CD1c-positive myeloid dendritic cell (primary cell): ENCODE data around the gene GALNTL6.
"Not testable (repeated sequence)": the region's sequence is repeated elsewhere in the genome, so short reads cannot be mapped to it uniquely, and the experiment has no call there.

Experiments used
- DNase-seq: peaks from one replicate; pipeline ENCODE4 v3.0.0-alpha.2; 2016; ENCODE audit errors: extremely low spot score

Gene GALNTL6

DNA sequence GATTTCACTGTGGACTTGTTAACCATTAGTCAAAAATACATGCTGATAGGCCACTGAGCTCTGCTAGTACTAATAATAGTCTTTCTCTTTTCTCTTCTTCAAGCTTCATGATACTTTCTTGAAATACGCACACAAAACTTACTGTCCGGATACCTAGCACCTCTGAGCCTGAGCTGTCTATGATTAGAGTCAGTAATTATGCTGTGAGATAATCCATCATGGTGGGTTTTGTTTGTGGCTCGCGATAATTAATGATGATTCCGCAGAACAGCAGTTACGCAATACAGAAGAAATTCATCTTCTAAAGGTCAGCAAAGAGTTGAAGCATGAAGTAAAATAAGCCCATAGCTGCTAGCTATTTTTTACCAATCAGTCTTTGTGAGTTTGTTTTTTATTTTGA, 843.9 kb downstream of the GALNTL6 start:
- no peak for DNase-seq

DNA sequence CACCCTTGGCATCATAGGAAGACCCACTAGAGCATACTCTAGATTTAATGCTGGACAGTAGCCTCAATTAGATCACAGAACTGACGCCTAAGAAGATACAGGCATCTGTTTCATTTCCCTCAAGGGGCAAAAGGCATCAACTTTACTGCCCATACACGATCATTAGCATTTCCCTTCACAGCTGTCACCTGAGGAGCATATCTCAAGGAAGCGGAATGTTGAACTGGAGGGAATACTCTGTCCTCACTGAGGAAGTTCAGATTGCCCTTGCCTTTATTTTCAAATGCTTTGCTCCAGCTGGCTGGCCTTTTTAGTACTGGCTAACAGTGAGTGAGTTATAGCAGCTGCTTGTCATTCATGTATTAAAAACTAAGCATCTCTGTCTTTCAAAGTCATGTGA, 847.0 kb downstream of the GALNTL6 start:
- no peak for DNase-seq

DNA sequence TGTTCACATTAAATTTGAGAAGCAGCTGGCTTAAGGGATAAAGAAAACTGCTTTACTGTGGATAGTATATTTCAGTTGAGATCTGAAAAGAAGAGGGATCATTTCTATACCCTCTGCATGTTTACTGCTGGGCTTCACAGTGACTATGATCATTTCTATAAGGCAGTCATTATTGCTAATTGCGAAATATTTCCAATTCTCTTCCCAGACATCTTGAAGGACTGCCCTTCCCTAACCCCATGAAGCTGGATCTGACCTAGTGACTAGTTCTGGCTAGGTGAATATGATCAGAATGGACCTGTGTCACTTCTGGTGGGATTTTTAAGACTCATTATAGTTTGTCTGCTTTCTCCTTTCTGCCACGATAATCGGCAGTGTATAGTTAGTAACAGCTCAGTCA, 848.9 kb downstream of the GALNTL6 start:
- DNase-seq, result no peak

DNA sequence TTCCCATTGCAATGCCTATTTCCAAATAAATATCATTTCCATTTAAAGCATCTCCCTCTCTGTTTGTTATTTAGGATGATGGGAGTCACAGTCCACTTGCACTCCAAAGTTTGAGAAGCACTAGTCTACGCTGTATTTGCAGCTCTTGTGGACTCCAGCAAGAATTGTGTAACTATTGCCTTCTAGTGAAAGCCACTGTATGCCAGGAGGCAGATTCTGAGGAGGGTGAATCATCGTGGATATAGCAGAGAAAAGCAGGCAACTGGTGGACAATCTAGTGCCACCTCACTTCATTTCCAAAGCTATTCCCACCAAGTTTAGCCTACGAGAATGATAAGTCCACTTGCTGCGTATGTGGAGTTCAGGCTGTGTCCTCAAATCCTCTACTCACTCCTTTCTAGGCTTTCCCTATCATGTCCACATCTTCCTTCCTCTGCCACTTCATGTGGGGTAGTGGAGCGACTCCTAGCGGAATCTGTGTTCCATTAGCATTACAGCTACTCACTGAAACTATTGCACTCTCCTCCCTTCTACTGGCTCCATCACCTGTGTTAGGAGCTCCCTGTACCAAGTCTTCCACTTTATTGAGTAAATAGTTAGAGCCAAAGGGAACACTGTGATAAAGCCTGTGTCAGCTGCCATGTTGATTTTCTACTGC, 853.6 kb downstream of the GALNTL6 start:
- no peak for DNase-seq

DNA sequence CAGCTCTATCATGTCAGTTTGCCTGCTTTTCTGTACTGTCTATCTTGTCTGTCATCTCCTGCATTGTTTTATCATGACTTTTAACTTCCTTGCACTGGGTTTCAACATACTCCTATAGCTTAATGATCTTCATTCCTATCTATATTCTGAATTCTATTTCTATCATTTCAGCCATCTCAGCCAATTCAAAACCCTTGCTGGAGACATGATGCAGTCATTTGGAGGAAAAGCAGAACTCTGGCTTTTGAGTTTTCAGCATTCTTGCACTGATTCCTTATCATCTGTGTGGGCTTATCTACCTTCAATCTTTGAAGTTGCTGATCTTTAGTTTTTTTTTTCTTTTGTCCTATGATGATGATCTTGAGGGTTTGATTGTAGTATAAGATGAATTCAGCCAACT, 861.6 kb downstream of the GALNTL6 start:
- DNase-seq, result no peak

DNA sequence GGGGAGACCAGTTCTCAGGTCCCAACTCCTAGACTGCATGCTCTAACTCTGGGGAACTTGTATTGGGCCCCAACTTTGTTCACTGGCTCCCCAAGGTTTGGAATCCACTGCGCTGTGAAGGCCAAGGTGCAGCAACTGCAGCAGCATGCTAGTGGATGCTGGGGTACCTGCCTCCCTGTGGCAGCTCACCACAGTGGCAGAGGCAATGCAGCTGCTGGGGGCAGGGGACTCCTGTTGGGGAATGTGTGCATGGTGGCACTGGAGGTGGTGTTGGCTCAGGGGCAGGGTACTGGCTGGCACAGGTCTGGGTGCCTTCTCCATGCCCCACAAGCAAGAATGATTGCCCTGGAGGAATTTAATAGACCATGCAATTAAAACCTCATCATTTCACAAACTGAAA, 862.0 kb downstream of the GALNTL6 start:
- DNase-seq, result no peak

DNA sequence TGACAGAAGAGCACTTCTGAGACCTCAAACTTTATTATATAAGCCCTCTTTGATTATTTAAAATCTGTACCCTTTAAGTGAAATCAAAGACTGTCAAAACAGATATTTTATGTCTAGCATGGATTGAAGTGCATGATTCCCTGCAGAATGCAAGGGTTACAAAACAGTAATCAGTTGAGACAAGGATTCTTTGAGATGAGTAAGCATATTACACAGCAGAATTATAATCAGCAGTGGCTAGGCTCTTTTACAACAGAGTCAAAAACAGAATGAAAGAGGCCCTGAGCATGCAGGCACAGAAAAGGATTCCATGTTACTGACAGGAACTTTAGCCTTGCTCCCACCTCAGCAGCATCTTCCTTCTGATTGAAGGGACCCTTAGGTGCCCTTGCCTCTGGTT, 867.5 kb downstream of the GALNTL6 start:
- no peak for DNase-seq

DNA sequence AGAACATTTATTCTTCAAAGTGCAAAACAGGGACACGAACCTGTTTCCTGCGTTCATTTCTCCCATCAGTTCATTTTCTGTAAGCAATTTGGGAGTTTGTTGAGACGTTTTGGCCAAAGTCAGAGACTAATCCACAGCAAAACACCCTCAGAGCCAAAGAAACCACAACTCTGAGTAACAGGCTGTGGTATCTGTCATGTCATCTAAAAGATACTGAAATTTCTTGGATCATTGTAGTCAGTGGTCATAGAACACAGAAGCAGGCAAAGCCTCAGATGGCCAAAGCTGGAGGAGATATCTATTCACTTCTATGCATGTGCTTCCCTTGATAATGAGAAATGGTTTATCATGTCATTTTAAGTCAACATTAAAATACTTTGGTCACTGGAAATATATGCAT, 869.8 kb downstream of the GALNTL6 start:
- DNase-seq, result no peak

DNA sequence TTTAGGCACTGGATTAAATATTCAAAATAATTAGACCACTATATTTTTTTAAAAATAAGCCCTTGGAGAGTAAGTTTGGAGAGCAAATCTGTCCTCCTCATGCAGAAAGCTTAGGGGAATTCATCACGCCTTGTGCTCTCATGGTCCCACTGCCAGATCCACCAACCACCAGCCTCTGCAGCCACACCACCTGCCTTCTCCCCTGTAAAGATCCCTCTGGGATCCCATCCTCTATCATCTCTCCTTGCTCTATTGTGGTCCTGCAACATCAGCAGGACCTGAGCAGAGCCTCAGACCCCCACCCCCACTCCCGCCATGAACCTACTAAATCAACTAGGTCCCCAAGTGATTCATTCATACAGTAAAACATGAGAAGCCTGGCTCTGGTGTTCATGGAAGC, 872.8 kb downstream of the GALNTL6 start:
- no peak for DNase-seq

DNA sequence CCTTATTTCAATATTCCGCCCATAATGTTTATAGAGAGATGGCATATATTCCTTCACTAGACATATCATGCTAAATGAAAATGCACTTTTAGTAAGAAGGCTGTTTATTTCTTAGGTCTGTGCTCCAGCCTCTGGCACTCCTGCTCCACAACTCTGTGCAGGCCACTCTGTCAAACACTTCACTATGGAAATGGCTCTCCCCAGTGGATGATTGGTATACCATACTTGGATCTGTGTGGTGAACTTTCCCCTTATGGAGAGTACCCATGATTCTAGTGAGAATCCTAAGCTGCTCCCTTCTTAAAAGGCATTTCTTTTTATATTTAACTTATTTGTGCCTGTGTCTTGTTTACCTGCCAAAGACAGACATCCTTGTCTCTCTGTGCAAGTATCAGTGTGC, 875.3 kb downstream of the GALNTL6 start:
- no peak for DNase-seq

DNA sequence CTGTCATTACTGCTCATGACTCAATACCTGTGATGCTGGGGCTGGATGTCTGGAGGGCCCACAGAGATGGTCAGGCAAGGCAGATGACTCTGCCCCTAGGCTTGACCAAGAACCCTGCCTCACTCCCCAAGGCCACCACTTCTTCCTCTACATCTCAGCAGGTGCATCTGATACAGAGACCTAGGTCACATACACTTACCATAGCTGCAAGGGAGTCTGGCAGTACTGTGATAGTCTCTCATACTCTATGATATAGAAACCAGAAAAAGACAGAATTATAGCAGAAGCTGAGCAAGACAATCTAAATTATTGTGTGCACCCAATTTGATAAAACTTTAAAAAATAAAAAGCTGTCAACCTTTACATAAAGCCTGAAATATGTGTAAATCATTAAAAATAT, 878.3 kb downstream of the GALNTL6 start:
- DNase-seq, result no peak

DNA sequence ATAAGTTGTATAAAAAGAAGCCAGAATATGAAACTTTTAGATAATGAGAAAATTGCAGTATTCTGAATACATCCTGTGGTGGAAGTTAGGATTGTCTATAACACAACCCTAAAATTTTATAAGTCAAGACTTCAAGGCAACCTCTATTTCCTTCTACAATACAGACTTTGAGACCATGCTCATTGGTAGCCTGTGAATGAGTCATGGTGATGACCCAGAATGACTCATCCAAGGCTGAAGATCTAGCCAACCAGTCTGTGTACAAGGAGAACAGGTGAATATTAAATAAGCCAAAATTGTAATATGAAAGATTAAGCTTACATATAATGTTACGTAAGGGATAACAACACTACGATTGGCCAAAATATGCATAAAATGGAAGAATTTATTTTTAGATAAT, 879.5 kb downstream of the GALNTL6 start:
- DNase-seq, result no peak

DNA sequence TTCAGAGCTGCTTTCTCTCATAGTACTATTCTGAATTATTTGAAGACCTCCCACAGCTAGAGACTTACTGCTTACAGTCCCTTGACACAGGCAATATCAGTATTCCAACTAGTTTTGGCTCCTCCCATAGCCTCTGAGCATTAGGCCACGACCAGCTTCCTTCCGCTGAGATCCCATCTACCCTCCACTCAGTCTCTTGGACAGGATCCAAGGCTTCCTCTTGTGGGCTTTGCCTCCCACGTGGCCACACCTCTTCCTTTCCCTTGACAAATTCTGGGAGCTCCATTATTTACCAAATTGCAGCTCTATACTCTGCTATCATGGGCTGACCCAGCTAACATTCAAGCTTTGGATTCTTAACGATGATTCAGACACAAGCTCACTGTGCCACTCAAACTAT, 885.1 kb downstream of the GALNTL6 start:
- no peak for DNase-seq

DNA sequence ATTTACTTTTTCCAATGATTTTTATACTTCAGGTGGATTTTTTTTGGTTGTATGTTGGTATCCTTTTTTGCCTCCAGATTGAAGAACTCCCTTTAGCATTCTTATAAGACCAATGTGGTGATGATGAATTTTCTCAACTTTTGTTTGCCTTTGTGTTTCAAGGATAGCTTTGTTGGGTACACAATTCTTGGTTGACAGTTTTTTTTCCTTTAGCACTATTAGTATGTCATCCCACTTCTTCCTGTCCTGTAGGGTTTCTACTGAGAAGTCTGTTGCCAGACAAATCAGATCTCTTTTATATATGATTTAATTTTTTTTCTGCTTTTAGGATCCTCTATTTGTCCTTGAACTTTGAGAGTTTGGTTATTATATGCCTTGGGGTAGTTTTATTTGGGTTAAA, 892.4 kb downstream of the GALNTL6 start:
- no peak for DNase-seq

DNA sequence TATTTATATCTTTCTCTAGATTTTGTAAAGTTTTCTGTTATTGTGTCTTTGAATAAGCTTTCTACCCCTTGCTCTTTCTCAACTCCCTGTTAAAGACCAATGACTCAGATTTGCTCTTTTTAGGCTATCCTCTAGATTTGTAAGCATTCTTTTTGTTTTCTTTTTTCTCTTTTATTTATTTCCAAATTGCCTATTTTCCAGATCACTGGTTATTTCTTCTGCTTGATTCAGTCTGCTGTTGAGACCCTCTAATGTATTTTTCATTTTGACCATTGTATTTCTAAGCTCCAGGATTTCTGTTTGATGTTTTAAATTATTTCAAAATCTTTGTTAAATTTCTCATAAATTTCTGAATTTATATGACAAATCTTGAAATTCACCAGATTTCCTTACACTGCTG, 892.8 kb downstream of the GALNTL6 start:
- DNase-seq, result no peak

DNA sequence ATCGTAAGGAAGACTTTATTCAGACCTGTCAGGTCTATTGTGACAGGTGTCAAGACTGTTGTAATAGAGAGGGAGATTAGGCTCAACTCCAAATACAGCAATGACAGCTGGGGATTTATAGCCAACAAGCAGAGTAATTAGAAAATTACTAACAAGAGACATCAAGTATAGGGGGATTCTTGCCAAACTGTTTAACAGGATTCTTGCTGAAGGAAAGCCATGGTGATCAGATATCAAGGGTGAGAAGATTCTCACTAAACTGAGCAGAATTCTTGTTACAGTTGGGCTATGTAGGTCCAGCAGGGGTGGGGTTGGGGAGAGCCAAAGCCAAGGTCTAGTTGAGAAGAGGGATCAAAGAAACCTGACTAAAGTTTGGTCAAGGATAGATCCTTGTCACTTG, 894.4 kb downstream of the GALNTL6 start:
- DNase-seq, result no peak

DNA sequence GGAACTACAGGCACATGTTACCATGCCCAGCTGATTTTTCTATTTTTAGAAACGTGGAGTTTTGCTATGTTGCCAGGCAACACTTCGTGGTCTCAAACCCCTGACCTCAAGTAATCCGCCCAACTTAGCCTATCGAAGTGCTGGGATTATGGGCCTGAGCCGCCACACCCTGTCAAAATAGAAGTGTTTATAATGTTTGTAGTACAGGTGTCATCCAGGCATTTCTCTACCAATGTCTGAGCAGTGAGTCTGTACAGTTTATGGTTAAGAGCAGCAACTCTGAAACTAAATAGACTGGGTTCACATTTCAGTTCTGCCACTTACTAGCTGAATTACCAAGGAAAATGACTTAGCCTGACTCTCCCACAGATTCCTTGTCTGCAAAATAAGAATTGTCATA, 895.0 kb downstream of the GALNTL6 start:
- DNase-seq, result no peak

DNA sequence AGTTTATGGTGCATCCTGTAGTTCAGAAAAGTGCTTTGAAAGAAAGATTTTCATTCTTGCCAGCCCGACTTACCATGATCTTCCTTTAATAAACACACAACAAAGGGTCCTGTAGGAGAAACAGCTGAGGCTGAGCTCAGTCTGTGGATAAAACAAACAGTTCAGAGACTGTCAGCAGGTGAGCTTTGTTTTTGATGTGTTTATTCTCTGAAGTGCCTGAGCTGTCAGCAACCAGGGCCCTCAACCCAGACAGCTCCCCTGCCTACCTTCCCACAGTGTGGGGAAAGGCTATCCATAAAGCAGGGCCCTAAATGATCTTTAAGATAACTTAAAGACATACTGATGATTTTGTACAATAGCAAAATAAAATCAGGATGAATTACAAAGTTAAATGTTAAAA, 896.2 kb downstream of the GALNTL6 start:
- DNase-seq, result no peak

DNA sequence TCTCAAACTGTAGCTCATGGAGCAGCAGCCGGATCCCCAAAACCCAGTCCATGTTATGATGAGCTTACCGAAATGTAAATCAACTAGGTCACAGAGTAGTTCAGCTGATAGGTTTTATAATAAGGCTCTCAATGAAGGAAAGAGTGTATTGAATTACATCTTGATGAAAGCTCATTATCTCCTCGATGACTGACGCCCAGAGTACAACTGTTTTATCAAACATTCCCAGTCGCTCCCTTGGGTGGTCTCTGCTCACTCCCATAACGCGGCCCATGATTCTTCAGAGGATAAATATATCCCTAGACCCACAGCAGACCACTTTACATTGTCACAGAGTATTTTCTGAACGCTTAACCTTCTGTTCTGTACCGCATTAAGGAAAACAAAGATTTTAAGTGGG, 903.1 kb downstream of the GALNTL6 start:
- no peak for DNase-seq

DNA sequence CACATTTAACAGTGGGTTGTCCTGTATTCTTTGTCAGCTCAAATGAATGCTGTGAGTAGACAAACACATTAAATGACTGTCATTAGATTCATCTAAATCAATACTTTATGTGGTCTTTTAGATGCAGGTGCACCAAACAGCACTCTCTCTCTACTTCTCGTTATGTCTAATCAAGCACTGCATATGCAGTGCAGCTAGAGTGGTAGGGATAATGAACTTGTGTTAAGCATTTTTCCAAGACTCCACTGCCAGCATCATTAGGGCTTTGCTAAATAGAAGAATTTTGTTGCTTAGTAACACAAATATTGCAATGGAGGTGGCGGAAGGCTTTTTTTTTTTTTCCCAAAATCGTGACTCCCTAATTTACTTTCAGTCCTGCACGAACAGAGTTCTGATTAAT, 908.5 kb downstream of the GALNTL6 start:
- DNase-seq, result no peak

DNA sequence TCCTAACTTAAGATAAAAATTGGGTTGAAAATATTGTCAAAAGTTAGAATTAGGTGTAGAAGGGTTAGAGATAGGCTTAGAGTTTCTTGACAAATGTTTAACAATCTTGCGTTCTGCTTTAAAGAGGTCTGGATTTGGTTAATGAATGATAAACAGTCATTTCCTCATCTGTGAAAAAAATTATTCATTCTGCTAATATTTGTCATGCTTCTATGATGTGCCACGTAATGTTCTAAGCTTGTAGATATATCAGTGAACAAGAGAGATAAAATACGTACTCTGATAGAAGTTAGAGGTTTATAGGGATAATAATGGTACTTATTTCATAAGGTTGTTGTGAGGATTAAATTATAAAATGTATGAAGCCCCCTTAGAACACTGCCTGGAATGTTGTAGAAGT, 912.4 kb downstream of the GALNTL6 start:
- no peak for DNase-seq

DNA sequence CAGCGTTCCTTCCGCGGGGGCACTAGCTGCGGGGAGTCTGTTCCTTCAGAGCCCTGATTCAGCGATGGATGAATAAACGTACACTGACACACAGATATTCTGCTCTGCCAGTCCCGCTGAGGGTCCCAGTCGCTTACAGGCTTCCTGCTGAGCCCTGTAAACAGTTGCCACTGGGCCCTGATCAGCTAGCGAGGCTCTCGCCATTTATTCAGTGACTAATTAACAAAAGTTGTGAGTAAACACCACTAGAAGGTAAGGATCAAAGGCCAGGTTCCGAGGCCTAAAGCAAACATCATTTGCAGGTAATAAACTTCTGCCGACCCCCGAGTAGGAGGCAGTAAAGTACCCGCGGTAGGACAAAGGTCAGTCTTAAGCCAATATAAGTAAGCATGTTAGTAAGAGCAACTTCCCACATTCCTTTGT, 912.8 kb downstream of the GALNTL6 start:
- DNase-seq, result no peak

DNA sequence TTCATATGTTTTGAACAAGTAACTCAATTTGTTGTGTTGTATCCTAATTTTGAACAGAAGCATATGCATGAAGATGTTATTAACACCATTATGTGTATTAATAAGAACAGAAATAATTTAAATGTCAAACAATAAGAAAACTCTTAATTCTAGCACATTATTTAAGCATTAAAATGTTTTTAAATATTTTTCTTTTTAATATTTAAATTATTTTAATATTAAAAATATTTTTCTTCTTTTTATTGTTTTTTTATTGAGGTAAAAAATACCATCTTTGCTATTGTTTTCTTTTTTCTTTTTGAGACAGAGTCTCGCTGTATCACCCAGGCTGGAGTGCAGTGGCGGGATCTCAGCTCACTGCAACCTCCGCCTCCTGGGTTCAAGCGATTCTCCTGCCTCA, 914.4 kb downstream of the GALNTL6 start:
- no peak for DNase-seq

DNA sequence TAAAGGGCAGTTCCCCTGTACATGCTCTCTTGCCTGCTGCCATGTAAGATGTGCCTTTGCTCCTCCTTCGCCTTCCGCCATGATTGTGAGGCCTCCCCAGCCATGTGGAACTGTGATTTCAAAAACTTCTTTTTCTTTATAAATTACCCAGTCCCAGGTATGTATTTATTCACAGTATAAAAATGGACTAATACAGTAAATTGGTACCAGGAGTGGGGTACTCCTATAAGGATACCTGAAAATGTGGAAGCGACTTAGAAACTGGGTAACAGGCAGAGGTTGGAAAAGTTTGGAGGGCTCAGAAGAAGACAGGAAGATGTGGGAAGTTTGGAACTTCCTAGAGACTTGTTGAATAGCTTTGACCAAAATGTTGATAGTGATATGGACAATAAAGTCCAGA, 920.4 kb downstream of the GALNTL6 start:
- DNase-seq, result not testable (repeated sequence)

DNA sequence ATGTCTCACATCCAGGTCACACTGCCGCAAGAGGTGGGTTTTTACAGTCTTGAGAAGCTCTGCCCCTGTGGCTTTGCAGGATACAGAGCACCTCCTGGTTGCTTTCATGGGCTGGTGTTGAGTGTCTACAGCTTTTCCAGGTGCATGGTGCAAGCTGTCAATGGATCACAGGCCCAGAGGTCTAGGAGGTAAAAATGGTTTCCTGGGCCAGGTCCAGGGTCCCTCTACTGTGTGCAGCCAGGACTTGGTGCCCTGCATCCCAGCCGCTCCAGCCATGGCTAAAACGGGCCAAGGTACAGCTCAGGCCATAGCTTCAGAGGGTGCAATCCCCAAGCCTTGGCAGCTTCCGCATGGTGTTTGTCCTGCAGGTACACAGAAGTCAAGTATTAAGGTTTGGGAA, 921.4 kb downstream of the GALNTL6 start:
- no peak for DNase-seq
